K562 (cell line): Measurements from ENCODE around the gene DAZAP1. TPM values are rescaled to one million over a fixed set of nuclear protein-coding genes. Genes with fewer than 3 reads are reported as not detected.

Experiments
- ATAC-seq: fragments of 200-7000 bp; cut with Tn5 transposase; 3 replicates; pipeline ENCODE4 v1.9.1; 2020; ENCODE audit warnings: moderate library complexity
- BruUV-seq: library from RNA; stranded (reverse); fragments of 400-500 nt; replicated peaks from 2 replicates; lab custom pipeline; 2021; lab: Mats Ljungman, UMichigan
- CTCF ChIA-PET: fragments of 300-600 bp; formaldehyde crosslinking; extraction: SDS; loops from one replicate; lab custom pipeline; 2021; ENCODE audit warnings: low intra/inter-chr PET ratio; lab: Yijun Ruan, JAX
- POLR2A ChIA-PET: fragments of 300-600, 350-650 bp; sonication (Branson Sonifier 250); formaldehyde crosslinking; extraction: SDS; loops from one replicate; lab custom pipeline; 2021; ENCODE audit warnings: antibody characterized with exemption, inconsistent platforms; lab: Yijun Ruan, JAX
- DNase-seq, 4 experiments: peaks; one replicate each; pipeline versions ENCODE4 v3.0.0 to v3.0.0-alpha.2; 2011 to 2018; ENCODE audit warnings: low spot score in 3 of 4, mixed read lengths in 3 of 4; ENCODE audit errors: extremely low read depth in 1 of 4
- FAIRE-seq: peaks from 2 replicates; lab custom pipeline; 2011; peaks lifted over from hg19 to GRCh38; lab: Jason Lieb, UNC
- H2AFZ ChIP-seq: 2 replicates; pipeline ENCODE4 v1.6.0; 2011; ENCODE audit warnings: low read depth, low read length, control low read depth, inconsistent platforms
- H3K27ac ChIP-seq: fragments of 200-600 bp; 3 replicates; pipeline ENCODE4 v1.8.0; 2011; ENCODE audit warnings: low read depth, mild to moderate bottlenecking, control low read depth, inconsistent platforms, low read length, moderate library complexity, mixed read lengths; ENCODE audit errors: extremely low read depth
- H3K27me3 ChIP-seq, 2 experiments: fragments of 300-600 bp in 1 of 2; 2 replicates in 1 of 2; 3 replicates in 1 of 2; pipeline versions ENCODE4 v1.6.0 to v1.8.0; 2011; ENCODE audit warnings: inconsistent platforms in 2 of 2, low read length in 2 of 2, mild to moderate bottlenecking in 1 of 2, mixed read lengths in 1 of 2, moderate library complexity in 1 of 2; ENCODE audit not compliant: control insufficient read depth in 2 of 2, insufficient read depth in 2 of 2
- H3K36me3 ChIP-seq: fragments of 300-600 bp; 3 replicates; pipeline ENCODE4 v1.8.0; 2011; ENCODE audit warnings: mild to moderate bottlenecking, low read length, inconsistent platforms; ENCODE audit not compliant: control insufficient read depth, insufficient read depth
- H3K4me1 ChIP-seq, 2 experiments: fragments of 200-600 bp in 1 of 2; replicated peaks in 1 of 2; 2 replicates in 1 of 2; 3 replicates in 1 of 2; pipeline versions ENCODE4 v1.5.1 to v1.8.0; 2011; ENCODE audit warnings: inconsistent platforms in 2 of 2, low read length in 2 of 2, mild to moderate bottlenecking in 1 of 2, mixed read lengths in 1 of 2, moderate library complexity in 1 of 2; ENCODE audit not compliant: control insufficient read depth in 2 of 2, insufficient read depth in 2 of 2
- H3K4me2 ChIP-seq: 2 replicates; pipeline ENCODE4 v1.6.1; 2011; ENCODE audit warnings: low read length, control low read depth, inconsistent platforms, mixed read lengths; ENCODE audit not compliant: insufficient read depth
- H3K4me3 ChIP-seq: fragments of 200-600 bp; sonication (generic), shearing (Covaris generic); 2 replicates; pipeline ENCODE4 v1.5.1; 2016; ENCODE audit warnings: control low read depth, inconsistent platforms
- H3K79me2 ChIP-seq: fragments of 200-600 bp; 3 replicates; pipeline ENCODE4 v1.8.0; 2011; ENCODE audit warnings: low read length, inconsistent platforms; ENCODE audit not compliant: control insufficient read depth, insufficient read depth
- H3K9ac ChIP-seq, 2 experiments: 2 replicates each; pipeline versions ENCODE4 v1.6.0 to v1.6.1; 2011; ENCODE audit warnings: low read depth in 2 of 2, low read length in 2 of 2, control low read depth in 1 of 2, inconsistent platforms in 1 of 2, mild to moderate bottlenecking in 1 of 2, mixed read lengths in 1 of 2; ENCODE audit not compliant: insufficient read depth in 1 of 2
- H3K9me1 ChIP-seq: one replicate; pipeline ENCODE4 v1.6.0; 2011; ENCODE audit warnings: inconsistent platforms, mild to moderate bottlenecking, low read length, moderate library complexity; ENCODE audit not compliant: control insufficient read depth, insufficient read depth
- H3K9me3 ChIP-seq: replicated peaks from 2 replicates; pipeline ENCODE4 v1.5.1; 2011; ENCODE audit warnings: low read depth, low read length, inconsistent platforms; ENCODE audit not compliant: control insufficient read depth, insufficient read depth
- H4K20me1 ChIP-seq: replicated peaks from 2 replicates; pipeline ENCODE4 v1.6.1; 2011; ENCODE audit warnings: low read length, inconsistent platforms, mixed read lengths; ENCODE audit not compliant: control insufficient read depth, insufficient read depth
- E2F6 ChIP-seq, 2 experiments: IDR thresholded peaks; 2 replicates each; pipeline ENCODE4 v1.6.1; 2011; ENCODE audit warnings: borderline replicate concordance in 1 of 2, control low read depth in 1 of 2, low read depth in 1 of 2, low read length in 1 of 2, mild to moderate bottlenecking in 1 of 2, mixed read lengths in 1 of 2, moderate library complexity in 1 of 2; ENCODE audit not compliant: insufficient read depth in 1 of 2, insufficient read length in 1 of 2, poor library complexity in 1 of 2, severe bottlenecking in 1 of 2; ENCODE audit errors: extremely low read depth in 1 of 2
- KLF1 ChIP-seq: fragments of 450-650 bp; IDR thresholded peaks from 2 replicates; pipeline ENCODE4 v1.6.1; 2016; ENCODE audit warnings: missing genetic modification characterization, missing compliant biosample characterization
- RERE ChIP-seq: sonication (generic); formaldehyde crosslinking; IDR thresholded peaks from 2 replicates; pipeline ENCODE4 v1.8.0; 2023; ENCODE audit warnings: missing genetic modification reagents, mild to moderate bottlenecking, borderline replicate concordance
- ZBTB33 ChIP-seq: sonication (generic); formaldehyde crosslinking; IDR thresholded peaks from 2 replicates; pipeline ENCODE4 v1.8.1; 2023; ENCODE audit warnings: mild to moderate bottlenecking, missing genetic modification reagents
- ZNF592 ChIP-seq: fragments of 450-650 bp; IDR thresholded peaks from 2 replicates; pipeline ENCODE4 v1.6.1; 2017; ENCODE audit warnings: antibody characterized with exemption, mild to moderate bottlenecking
- WGBS: fragments of 100-300 bp; shearing (Covaris generic); methylation state at CpG from one replicate; pipeline ENCODE4 v1.1.6; 2016; ENCODE audit warnings: low coverage, mixed read lengths; ENCODE audit not compliant: insufficient coverage; ENCODE audit errors: missing lambda C conversion rate; 5-methylcytosine and 5-hydroxymethylcytosine counted together
- in situ Hi-C: fragments of 300-500 bp; cut with MboI; formaldehyde crosslinking; loops from 4 replicates; pipeline ENCODE4 v1.15.0; 2018; ENCODE audit warnings: inconsistent platforms, mixed read lengths
- intact Hi-C: fragments of 100-400 bp; cut with micrococcal nuclease; formaldehyde crosslinking; loops from 2 replicates; pipeline ENCODE4 v1.14.2; 2022
- polyA plus RNA-seq, 8 experiments: library from polyadenylated mRNA; depleted of rRNA in 4 of 8; stranded (reverse) in 5 of 8; unstranded in 3 of 8; fragments of >200 nt; fragmentation: Nextera tagmentation in 2 of 8; fragmentation: Illumina TruSeq in 1 of 8; extraction: Ambion mirVana in 2 of 8; extraction: Trizol in 1 of 8; gene quantifications; 2 replicates each; pipeline versions ENCODE4 v1.2.1 to v1.2.3, GENCODE V29; 2011 to 2014; ENCODE audit warnings: inconsistent platforms in 1 of 8, missing spikeins in 1 of 8
- total RNA-seq, 7 experiments: library from RNA; depleted of rRNA in 6 of 7; stranded (reverse); fragments of >200 nt in 6 of 7; fragmentation: Illumina TruSeq in 2 of 7; extraction: Trizol in 2 of 7; gene quantifications; 2 replicates each; pipeline versions ENCODE4 v1.2.1 to v1.2.3, GENCODE V29; 2011 to 2021; ENCODE audit warnings: low replicate concordance in 1 of 7

Gene DAZAP1
- total and polyA plus RNA-seq, 9 of the 15 experiments (the other 6 are each of a cell fraction or from before 2014, with no cell fraction given) = 10.8 to 289 (median 142) TPM

- in situ Hi-C loops (no loop called here), intact Hi-C loops (no loop called here)
- H3K79me2 ChIP-seq = peaks cover 32% of the 10 kb centered on the region
- H3K4me2 ChIP-seq = no peak overlapping the region
- H3K36me3 ChIP-seq = peaks cover 62% of the 10 kb centered on the region; the same call in 2 of the 3 replicates
- FAIRE-seq = no peak
- ChIA-PET POLR2A (interaction anchor here (0.8 to 7.0 kb wide), 3 partner anchors 8 to 343 kb away, joined by 3 to 52 read pairs (median 6); no protein-coding TSS in a partner anchor), CTCF (no interaction called here)
- no peaks in the 10 kb centered on the region for H3K9me3 ChIP-seq
- DNase-seq = peak in 1 of 4 experiments; percentile 55
- no peak overlapping the region for H3K4me3 ChIP-seq
- H3K9ac ChIP-seq = peak overlapping the region in 1 of 2 experiments; percentile 86; a peak in 2 of 4 replicates
- H3K27ac ChIP-seq = peak overlapping the region; percentile 71
- H3K27me3 ChIP-seq = no peaks in the 10 kb centered on the region
- no TSS peak for BruUV-seq
- peaks cover 3% of the 10 kb centered on the region for H3K9me1 ChIP-seq
- 60% methylated on average over 21 of the region's 21 CpGs for WGBS
- no peak overlapping the region for H2AFZ ChIP-seq
- peaks cover 35% of the 10 kb centered on the region for H4K20me1 ChIP-seq
- peaks cover 18 to 79% of the 10 kb centered on the region in 2 experiments; a peak in 4 of 5 replicates for H3K4me1 ChIP-seq
- no peak for ATAC-seq
- TF ChIP-seq KLF1 (0 out of 2 replicates have a peak, but pooled peaks have one; percentile 42), ZNF592 (peak; percentile 46; the same call in 1 of the 2 replicates), ZBTB33 (CRISPR knock-in tag) (peak; percentile 94), E2F6 (IDR thresholded peaks at IDR 0.05; ENCODE audit: borderline replicate concordance in 1 of 2, extremely low read depth in 1 of 2, insufficient read depth in 1 of 2, insufficient read length in 1 of 2, low read depth in 1 of 2, low read length in 1 of 2, poor library complexity in 1 of 2, severe bottlenecking in 1 of 2) (peak; percentile 46 to 71), RERE (CRISPR knock-in tag) (no peak)
These were observed 28.1 kb downstream of the DAZAP1 start for GRCh38 chr19:1435378-1435989.
